Nephron progenitor cell (in vitro differentiated cells): ENCODE data around the gene NAA40.

ENCODE experiments used
- DNase-seq: peaks from one replicate; pipeline ENCODE4 v3.0.0; 2021
- H3K27ac Mint-ChIP-seq: 2 replicates; pipeline ENCODE4 v1.8.0; 2021; ENCODE audit warnings: mild to moderate bottlenecking, moderate library complexity, mixed read lengths
- H3K27me3 Mint-ChIP-seq: 2 replicates; pipeline ENCODE4 v1.8.0; 2021; ENCODE audit warnings: mild to moderate bottlenecking, low read depth, mixed read lengths; ENCODE audit not compliant: poor library complexity
- H3K36me3 Mint-ChIP-seq: 2 replicates; pipeline ENCODE4 v1.8.0; 2021; ENCODE audit warnings: low read depth, mixed read lengths
- H3K4me1 Mint-ChIP-seq: 2 replicates; pipeline ENCODE4 v1.8.0; 2021; ENCODE audit warnings: mixed read lengths
- H3K4me3 Mint-ChIP-seq: 2 replicates; pipeline ENCODE4 v1.8.0; 2021; ENCODE audit warnings: mild to moderate bottlenecking, moderate library complexity, mixed read lengths
- H3K9me3 Mint-ChIP-seq: 2 replicates; pipeline ENCODE4 v1.8.0; 2021; ENCODE audit warnings: mild to moderate bottlenecking, moderate library complexity, mixed read lengths
- CTCF ChIP-seq: fragments of 200-600 bp; sonication (generic); IDR thresholded peaks from 2 replicates; pipeline ENCODE4 v1.5.0; 2021; ENCODE audit warnings: antibody characterized with exemption

NAA40 gene

DNA sequence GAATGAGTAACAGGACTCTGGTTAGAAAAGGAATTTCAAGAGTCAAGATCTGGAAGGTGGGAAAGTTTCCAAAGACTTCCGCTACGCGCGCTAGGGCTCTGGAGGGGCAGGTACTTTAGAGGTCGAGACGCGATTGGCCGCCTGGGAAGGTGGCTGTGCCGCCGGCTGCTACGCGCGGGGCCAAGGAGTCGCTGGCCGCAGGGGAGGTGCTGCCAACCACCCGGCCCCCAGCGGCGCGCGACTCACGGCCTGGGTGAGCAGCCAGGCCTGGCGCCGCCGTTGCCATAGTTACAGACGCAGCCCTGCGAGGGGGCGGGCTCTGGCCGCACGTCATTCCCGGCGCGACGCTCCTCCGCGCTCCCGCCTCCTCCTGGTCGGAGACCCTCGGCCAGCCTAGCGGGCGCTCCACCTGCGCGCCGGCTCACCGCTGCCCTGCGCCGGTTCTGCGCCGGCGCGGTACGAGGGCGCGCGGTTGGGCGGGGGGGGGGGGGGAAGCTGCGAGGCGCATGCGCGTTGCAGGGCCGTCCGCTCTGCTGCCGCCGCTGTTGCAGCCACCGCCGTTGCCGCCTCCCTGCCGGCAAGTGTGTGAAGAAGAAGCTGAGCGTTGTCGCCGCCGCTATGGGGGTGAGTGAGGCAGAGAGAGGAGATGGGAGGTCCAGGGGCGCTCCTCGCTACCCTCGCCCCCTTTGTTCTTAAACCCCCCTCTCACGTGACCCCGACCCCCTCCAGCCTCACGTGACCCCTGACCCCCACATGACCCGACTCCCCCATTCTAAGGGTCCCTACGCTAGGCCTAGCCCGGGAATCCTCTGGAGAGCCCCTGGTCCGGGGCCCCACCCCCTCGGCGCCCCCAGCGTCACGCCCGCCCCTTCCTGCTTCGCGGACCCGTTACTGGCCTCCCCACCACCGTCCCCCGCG is at the start of gene NAA40:
TSS of gene NAA40 (plus strand) at position 524 of the 918 bp plus-strand sequence. CDS start at position 619, 95 bp downstream.
- Mint-ChIP-seq H3K4me3 (peak within 1 kb of the TSS; percentile 89), H3K4me1 (peaks cover 75% of the 10 kb centered on the region), H3K27ac (peak within 1 kb of the TSS; percentile 97), H3K27me3 (no peaks in the 10 kb centered on the region), H3K36me3 (no peaks in the 10 kb centered on the region), H3K9me3 (peaks cover 4% of the 10 kb centered on the region)
- DNase-seq = peak; percentile 98
- no peak for TF ChIP-seq CTCF

GRCh38 chr11:63889344-63889743 is 49.5 kb upstream of the NAA40 start:
- H3K27ac Mint-ChIP-seq = no peak overlapping the region

GRCh38 chr11:63890368-63890767 is 48.4 kb upstream of the NAA40 start:
- Mint-ChIP-seq H3K36me3 (peaks cover 17% of the 10 kb centered on the region), H3K27me3 (no peaks in the 10 kb centered on the region), H3K4me1 (peaks cover 52% of the 10 kb centered on the region), H3K9me3 (peaks cover 7% of the 10 kb centered on the region), H3K27ac (no peak overlapping the region), H3K4me3 (no peak overlapping the region)
- DNase-seq = no peak
- no peak for TF ChIP-seq CTCF

More at GRCh38 chr11:63889344-63889743, 49.5 kb upstream of the NAA40 start:
- H3K4me1 Mint-ChIP-seq = peaks cover 58% of the 10 kb centered on the region
- no peaks in the 10 kb centered on the region for H3K27me3 Mint-ChIP-seq
- H3K9me3 Mint-ChIP-seq = peaks cover 7% of the 10 kb centered on the region
- H3K36me3 Mint-ChIP-seq = peaks cover 11% of the 10 kb centered on the region
- no peak for TF ChIP-seq CTCF
- no peak for DNase-seq
- no peak overlapping the region for H3K4me3 Mint-ChIP-seq

GRCh38 chr11:63892228-63892627 is 46.6 kb upstream of the NAA40 start:
- H3K4me1 Mint-ChIP-seq = peaks cover 45% of the 10 kb centered on the region
- peak overlapping the region; percentile 61 for H3K27ac Mint-ChIP-seq
- TF ChIP-seq CTCF = no peak
- H3K27me3 Mint-ChIP-seq = no peaks in the 10 kb centered on the region
- H3K4me3 Mint-ChIP-seq = no peak overlapping the region
- peaks cover 7% of the 10 kb centered on the region for H3K9me3 Mint-ChIP-seq
- peaks cover 34% of the 10 kb centered on the region for H3K36me3 Mint-ChIP-seq
- no peak for DNase-seq

- Mint-ChIP-seq H3K36me3 (peaks cover 38% of the 10 kb centered on the region), H3K4me3 (no peak overlapping the region), H3K4me1 (peaks cover 33% of the 10 kb centered on the region), H3K9me3 (peaks cover 7% of the 10 kb centered on the region), H3K27me3 (no peaks in the 10 kb centered on the region), H3K27ac (no peak overlapping the region)
- no peak for TF ChIP-seq CTCF
- DNase-seq = no peak
These were observed 45.4 kb upstream of the NAA40 start for GRCh38 chr11:63893355-63893754.
